Measurements from ENCODE around the gene FBRSL1. TPM values are rescaled to one million over a fixed set of nuclear protein-coding genes. Genes with fewer than 3 reads are reported as not detected.
"Not testable (repeated sequence)": the region's sequence is repeated elsewhere in the genome, so short reads cannot be mapped to it uniquely, and the experiment has no call there.

The FBRSL1 gene
- total RNA-seq, 1 donor from 2014 or later, result 58.6 TPM

- ATAC-seq (ENCODE audit: poor library complexity), result no peak
- intact Hi-C loops (cut with DNase I), result no loop called here
Observed at GRCh38 chr12:132452596-132453350, 37.2 kb upstream of the FBRSL1 start.

GRCh38 chr12:132453361-132454192 lies 36.4 kb upstream of the FBRSL1 start:
- intact Hi-C loops (cut with DNase I), result no loop called here
- no peak for ATAC-seq (ENCODE audit: poor library complexity)
- DNase-seq, result no peak

More at GRCh38 chr12:132452596-132453350, 37.2 kb upstream of the FBRSL1 start:
- no peak for DNase-seq

GRCh38 chr12:132454193-132454932 lies 35.6 kb upstream of the FBRSL1 start:
- intact Hi-C loops (cut with DNase I), result no loop called here
- ATAC-seq (ENCODE audit: poor library complexity), result no peak
- DNase-seq, result no peak

GRCh38 chr12:132454933-132455418 lies 35.0 kb upstream of the FBRSL1 start:
- intact Hi-C loops (cut with DNase I), result no loop called here
- DNase-seq (no peak), ATAC-seq (ENCODE audit: poor library complexity) (no peak)

GRCh38 chr12:132455565-132455964 lies 34.4 kb upstream of the FBRSL1 start:
- DNase-seq, result no peak
- intact Hi-C loops (cut with DNase I), result no loop called here
- ATAC-seq (ENCODE audit: poor library complexity), result no peak

- no peak for DNase-seq
- intact Hi-C loops (cut with DNase I), result no loop called here
- ATAC-seq (ENCODE audit: poor library complexity), result no peak
Observed at GRCh38 chr12:132456186-132456943, 33.6 kb upstream of the FBRSL1 start.

GRCh38 chr12:132456944-132457495 lies 32.9 kb upstream of the FBRSL1 start:
- DNase-seq (no peak), ATAC-seq (ENCODE audit: poor library complexity) (no peak)
- intact Hi-C loops (cut with DNase I), result no loop called here

- DNase-seq (no peak), ATAC-seq (ENCODE audit: poor library complexity) (no peak)
- intact Hi-C loops (cut with DNase I), result no loop called here
Observed at GRCh38 chr12:132458441-132458840, 31.5 kb upstream of the FBRSL1 start.

GRCh38 chr12:132458846-132459641 lies 30.9 kb upstream of the FBRSL1 start:
- intact Hi-C loops (cut with DNase I), result no loop called here
- DNase-seq (no peak), ATAC-seq (ENCODE audit: poor library complexity) (no peak)

- intact Hi-C loops (cut with DNase I), result no loop called here
- no peak for ATAC-seq (ENCODE audit: poor library complexity)
- DNase-seq, result no peak
Observed at GRCh38 chr12:132460571-132460970, 29.4 kb upstream of the FBRSL1 start.

GRCh38 chr12:132461526-132461925 lies 28.4 kb upstream of the FBRSL1 start:
- no peak for ATAC-seq (ENCODE audit: poor library complexity)
- no peak for DNase-seq
- intact Hi-C loops (cut with DNase I), result no loop called here

GRCh38 chr12:132462788-132463187 lies 27.2 kb upstream of the FBRSL1 start:
- intact Hi-C loops (cut with DNase I), result no loop called here
- ATAC-seq (ENCODE audit: poor library complexity) (no peak), DNase-seq (no peak)

- DNase-seq; intact Hi-C loops (cut with DNase I); ATAC-seq (ENCODE audit: poor library complexity): not testable (repeated sequence)
Observed at GRCh38 chr12:132463284-132463924, 26.5 kb upstream of the FBRSL1 start.

GRCh38 chr12:132464304-132464703 lies 25.6 kb upstream of the FBRSL1 start:
- DNase-seq; intact Hi-C loops (cut with DNase I); ATAC-seq (ENCODE audit: poor library complexity): not testable (repeated sequence)

GRCh38 chr12:132464820-132465219 lies 25.1 kb upstream of the FBRSL1 start:
- intact Hi-C loops (cut with DNase I), result no loop called here
- DNase-seq (no peak), ATAC-seq (ENCODE audit: poor library complexity) (no peak)

GRCh38 chr12:132465269-132466190 lies 24.4 kb upstream of the FBRSL1 start:
- DNase-seq (no peak), ATAC-seq (ENCODE audit: poor library complexity) (no peak)
- intact Hi-C loops (cut with DNase I), result no loop called here
